HepG2 (cell line): ENCODE results near the gene TRAP1.

Source experiments
- EZH2 ChIP-seq: conservative IDR thresholded peaks from 2 replicates; pipeline ENCODE4 v1.6.1; 2012; ENCODE audit warnings: mild to moderate bottlenecking, low read depth, low read length, moderate library complexity
- KDM6A ChIP-seq: IDR thresholded peaks from 2 replicates; pipeline ENCODE4 v1.6.1; 2016; ENCODE audit warnings: low read depth

DNA sequence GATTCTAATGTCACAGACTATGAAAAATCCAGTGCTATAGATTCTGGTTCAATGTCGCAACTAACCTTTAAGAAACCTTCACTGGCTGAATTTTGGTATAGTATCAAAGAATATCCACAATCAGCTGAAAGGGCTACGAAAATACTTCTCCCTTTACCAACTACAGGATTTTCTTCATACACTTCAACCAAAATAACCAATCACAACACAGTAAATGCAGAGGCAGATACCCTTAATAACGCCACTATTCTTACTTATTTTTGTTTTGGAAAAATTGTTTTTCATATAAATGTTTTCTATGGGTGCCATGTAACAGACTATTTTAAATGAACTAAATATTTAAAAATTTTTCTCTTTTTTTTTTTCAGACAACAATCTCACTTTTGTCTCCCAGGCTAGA is 48.9 kb upstream of the TRAP1 start:
- TF ChIP-seq KDM6A (CRISPR knock-in tag) (no peak), EZH2 (no peak)
